ENCODE results near the gene ABAT. TPM values are rescaled to one million over a fixed set of nuclear protein-coding genes. Genes with fewer than 3 reads are reported as not detected.

Gene ABAT
- total and polyA plus RNA-seq, 10 of the 15 experiments (the other 5 are each of a cell fraction or from before 2014, with no cell fraction given) = 1.0 to 10.6 (median 1.9) TPM

DNA sequence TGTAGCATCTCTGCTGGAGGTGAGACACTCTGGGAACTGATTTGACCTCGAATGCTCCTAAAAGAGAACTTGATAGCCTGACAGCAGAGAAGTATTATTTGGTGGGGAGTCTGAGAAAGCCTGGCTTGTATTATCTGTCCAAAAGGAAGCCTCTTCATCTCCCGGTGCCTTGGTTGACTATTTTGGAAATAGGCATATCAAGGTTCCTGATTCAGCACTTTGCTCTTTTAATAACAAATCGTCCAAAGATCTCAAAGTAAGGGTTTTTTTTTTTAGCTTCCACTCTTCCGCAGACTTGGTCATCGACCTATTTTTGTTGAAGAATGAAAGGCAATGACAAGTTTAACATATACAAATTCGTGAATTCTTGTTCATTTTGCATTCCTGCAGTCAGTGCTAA lies 108.3 kb downstream of the ABAT start (continued):
- TF ChIP-seq, protein P1, sequence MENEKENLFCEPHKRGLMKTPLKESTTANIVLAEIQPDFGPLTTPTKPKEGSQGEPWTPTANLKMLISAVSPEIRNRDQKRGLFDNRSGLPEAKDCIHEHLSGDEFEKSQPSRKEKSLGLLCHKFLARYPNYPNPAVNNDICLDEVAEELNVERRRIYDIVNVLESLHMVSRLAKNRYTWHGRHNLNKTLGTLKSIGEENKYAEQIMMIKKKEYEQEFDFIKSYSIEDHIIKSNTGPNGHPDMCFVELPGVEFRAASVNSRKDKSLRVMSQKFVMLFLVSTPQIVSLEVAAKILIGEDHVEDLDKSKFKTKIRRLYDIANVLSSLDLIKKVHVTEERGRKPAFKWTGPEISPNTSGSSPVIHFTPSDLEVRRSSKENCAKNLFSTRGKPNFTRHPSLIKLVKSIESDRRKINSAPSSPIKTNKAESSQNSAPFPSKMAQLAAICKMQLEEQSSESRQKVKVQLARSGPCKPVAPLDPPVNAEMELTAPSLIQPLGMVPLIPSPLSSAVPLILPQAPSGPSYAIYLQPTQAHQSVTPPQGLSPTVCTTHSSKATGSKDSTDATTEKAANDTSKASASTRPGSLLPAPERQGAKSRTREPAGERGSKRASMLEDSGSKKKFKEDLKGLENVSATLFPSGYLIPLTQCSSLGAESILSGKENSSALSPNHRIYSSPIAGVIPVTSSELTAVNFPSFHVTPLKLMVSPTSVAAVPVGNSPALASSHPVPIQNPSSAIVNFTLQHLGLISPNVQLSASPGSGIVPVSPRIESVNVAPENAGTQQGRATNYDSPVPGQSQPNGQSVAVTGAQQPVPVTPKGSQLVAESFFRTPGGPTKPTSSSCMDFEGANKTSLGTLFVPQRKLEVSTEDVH (IDR thresholded peaks at IDR 0.05; ENCODE audit: low read depth, partially characterized antibody) = no peak
- no peak for TF ChIP-seq CHD4 (IDR thresholded peaks at IDR 0.05)
- no peak for TF ChIP-seq FOXM1 (IDR thresholded peaks at IDR 0.05; ENCODE audit: low read depth, low read length)
- no peak for TF ChIP-seq NFIC (IDR thresholded peaks at IDR 0.05; ENCODE audit: low read depth, low read length)
- no peak for TF ChIP-seq POLR2AphosphoS5 (IDR thresholded peaks at IDR 0.05; ENCODE audit: low read length)
- no peak for TF ChIP-seq ZNF274 (IDR thresholded peaks at IDR 0.05; ENCODE audit: insufficient read depth, insufficient read length)
- no peak for TF ChIP-seq SUPT20H (IDR thresholded peaks at IDR 0.05; ENCODE audit: borderline replicate concordance, control insufficient read depth, low read depth, low read length)
- TF ChIP-seq RB1 (IDR thresholded peaks at IDR 0.05; ENCODE audit: borderline replicate concordance) = no peak

- no peak for FAIRE-seq
- WGBS (ENCODE audit: insufficient coverage, insufficient replicate concordance, low lambda C conversion rate, missing lambda C conversion rate) = 48% methylated on average over 6 of the region's 6 CpGs
- Histone ChIP-seq H3K4me2 (ENCODE audit: control insufficient read depth, insufficient read depth) (no peak overlapping the region), H3K4me3 (no peak overlapping the region), H3K36me3 (ENCODE audit: control insufficient read depth in 2 of 2, insufficient read depth in 2 of 2, low read length in 1 of 2) (no peaks in the 10 kb centered on the region), H2AFZ (ENCODE audit: control insufficient read depth, low read depth, low read length) (no peak overlapping the region), H3K4me1 (ENCODE audit: control insufficient read depth, insufficient read depth, low read length) (no peaks in the 10 kb centered on the region), H3K79me2 (ENCODE audit: control insufficient read depth, insufficient read depth, low read length) (no peaks in the 10 kb centered on the region), H3K27me3 (replicated peaks in 1 of 2; ENCODE audit: control insufficient read depth in 2 of 2, insufficient read depth in 2 of 2, low read length in 1 of 2) (no peaks in the 10 kb centered on the region), H4K20me1 (ENCODE audit: control insufficient read depth, insufficient read depth) (no peaks in the 10 kb centered on the region), H3K9ac (ENCODE audit: control insufficient read depth, insufficient read depth, low read length) (no peak overlapping the region), H3K9me3 (replicated peaks; ENCODE audit: control insufficient read depth, insufficient read depth, low read length) (no peaks in the 10 kb centered on the region), H3K27ac (ENCODE audit: control insufficient read depth, insufficient read depth) (no peak overlapping the region)
- in situ Hi-C loops (cut with MboI) = no loop called here
- ChIA-PET CTCF (interaction anchor here (1.1 kb wide), 1 partner anchor 9 kb away, joined by 3 read pairs; no protein-coding TSS in a partner anchor), RAD21 (ENCODE audit: unreplicated experiment) (no interaction called here), POLR2A (no interaction called here), SMC1A (ENCODE audit: uncharacterized antibody, unreplicated experiment) (no interaction called here)
- no peak for ATAC-seq
- intact Hi-C loops (cut with micrococcal nuclease; ENCODE audit: unreplicated experiment) = no loop called here
- no peak for DNase-seq (ENCODE audit: low read depth, low spot score)
- no TSS peak for BruUV-seq (replicated peaks)
- TF ChIP-seq JUNB (IDR thresholded peaks at IDR 0.05) (no peak), ZZZ3 (IDR thresholded peaks at IDR 0.05; ENCODE audit: control insufficient read depth, insufficient read length, low read depth) (no peak), ATF7 (IDR thresholded peaks at IDR 0.05; ENCODE audit: low read depth) (no peak), WRNIP1 (IDR thresholded peaks at IDR 0.05; ENCODE audit: borderline replicate concordance, low read depth, low read length) (no peak), NFYA (IDR thresholded peaks at IDR 0.05; ENCODE audit: borderline replicate concordance, low read depth, low read length) (no peak), MXI1 (IDR thresholded peaks at IDR 0.05; ENCODE audit: low read depth, low read length) (no peak), ZNF622 (IDR thresholded peaks at IDR 0.05) (no peak), MAX (IDR thresholded peaks at IDR 0.05; ENCODE audit: low read depth, low read length) (no peak), ZBTB33 (IDR thresholded peaks at IDR 0.05) (no peak)
- TF ChIP-seq, protein P2, sequence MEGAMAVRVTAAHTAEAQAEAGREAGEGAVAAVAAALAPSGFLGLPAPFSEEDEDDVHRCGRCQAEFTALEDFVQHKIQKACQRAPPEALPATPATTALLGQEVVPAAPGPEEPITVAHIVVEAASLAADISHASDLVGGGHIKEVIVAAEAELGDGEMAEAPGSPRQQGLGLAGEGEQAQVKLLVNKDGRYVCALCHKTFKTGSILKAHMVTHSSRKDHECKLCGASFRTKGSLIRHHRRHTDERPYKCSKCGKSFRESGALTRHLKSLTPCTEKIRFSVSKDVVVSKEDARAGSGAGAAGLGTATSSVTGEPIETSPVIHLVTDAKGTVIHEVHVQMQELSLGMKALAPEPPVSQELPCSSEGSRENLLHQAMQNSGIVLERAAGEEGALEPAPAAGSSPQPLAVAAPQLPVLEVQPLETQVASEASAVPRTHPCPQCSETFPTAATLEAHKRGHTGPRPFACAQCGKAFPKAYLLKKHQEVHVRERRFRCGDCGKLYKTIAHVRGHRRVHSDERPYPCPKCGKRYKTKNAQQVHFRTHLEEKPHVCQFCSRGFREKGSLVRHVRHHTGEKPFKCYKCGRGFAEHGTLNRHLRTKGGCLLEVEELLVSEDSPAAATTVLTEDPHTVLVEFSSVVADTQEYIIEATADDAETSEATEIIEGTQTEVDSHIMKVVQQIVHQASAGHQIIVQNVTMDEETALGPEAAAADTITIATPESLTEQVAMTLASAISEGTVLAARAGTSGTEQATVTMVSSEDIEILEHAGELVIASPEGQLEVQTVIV (IDR thresholded peaks at IDR 0.05; ENCODE audit: borderline replicate concordance, partially characterized antibody) = no peak
Observed at GRCh38 chr16:8785408-8785807, 111.0 kb downstream of the ABAT start.

All from GM12878 (cell line).